Mammary epithelial cell (primary cell): ENCODE results near the gene BMPR2.

Experiments
- EZH2 ChIP-seq: IDR thresholded peaks from 2 replicates; pipeline ENCODE4 v1.6.1; 2012; ENCODE audit warnings: low read length, inconsistent platforms, borderline replicate concordance
- TF ChIP-seq, protein P1 (sequence below), 2 donors: IDR thresholded peaks in 1 of 2; conservative IDR thresholded peaks in 1 of 2; 2 replicates each; pipeline ENCODE4 v1.5.1; 2011 to 2012; ENCODE audit warnings: inconsistent platforms in 2 of 2, low read length in 2 of 2, mild to moderate bottlenecking in 2 of 2, control low read depth in 1 of 2, low read depth in 1 of 2; ENCODE audit not compliant: insufficient read depth in 1 of 2; ENCODE audit errors: extremely low read depth in 1 of 2

DNA sequence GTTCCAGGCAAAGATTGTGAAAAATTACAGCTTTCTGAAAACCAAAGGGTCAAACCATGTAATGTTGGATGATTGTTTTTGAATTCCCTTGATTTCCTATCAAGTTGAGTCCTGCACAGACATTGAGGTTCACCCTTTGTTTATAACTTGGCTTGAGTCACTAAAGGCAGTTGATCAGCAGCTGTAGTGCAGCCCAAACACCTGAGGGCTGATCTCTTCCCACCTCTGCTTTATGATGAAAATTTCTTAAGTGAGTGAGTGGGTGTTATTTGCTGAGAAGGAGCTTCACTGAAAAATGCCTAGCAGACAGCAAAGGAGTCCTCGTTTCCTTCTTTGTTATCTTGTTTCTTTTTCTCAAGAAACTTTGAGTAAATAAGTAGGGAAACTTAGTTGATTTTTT lies 31.9 kb upstream of the BMPR2 start:
- TF ChIP-seq, protein P1, sequence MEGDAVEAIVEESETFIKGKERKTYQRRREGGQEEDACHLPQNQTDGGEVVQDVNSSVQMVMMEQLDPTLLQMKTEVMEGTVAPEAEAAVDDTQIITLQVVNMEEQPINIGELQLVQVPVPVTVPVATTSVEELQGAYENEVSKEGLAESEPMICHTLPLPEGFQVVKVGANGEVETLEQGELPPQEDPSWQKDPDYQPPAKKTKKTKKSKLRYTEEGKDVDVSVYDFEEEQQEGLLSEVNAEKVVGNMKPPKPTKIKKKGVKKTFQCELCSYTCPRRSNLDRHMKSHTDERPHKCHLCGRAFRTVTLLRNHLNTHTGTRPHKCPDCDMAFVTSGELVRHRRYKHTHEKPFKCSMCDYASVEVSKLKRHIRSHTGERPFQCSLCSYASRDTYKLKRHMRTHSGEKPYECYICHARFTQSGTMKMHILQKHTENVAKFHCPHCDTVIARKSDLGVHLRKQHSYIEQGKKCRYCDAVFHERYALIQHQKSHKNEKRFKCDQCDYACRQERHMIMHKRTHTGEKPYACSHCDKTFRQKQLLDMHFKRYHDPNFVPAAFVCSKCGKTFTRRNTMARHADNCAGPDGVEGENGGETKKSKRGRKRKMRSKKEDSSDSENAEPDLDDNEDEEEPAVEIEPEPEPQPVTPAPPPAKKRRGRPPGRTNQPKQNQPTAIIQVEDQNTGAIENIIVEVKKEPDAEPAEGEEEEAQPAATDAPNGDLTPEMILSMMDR (conservative IDR thresholded peaks at IDR 0.05 in 1 of 2, IDR thresholded peaks at IDR 0.05 in 1 of 2; ENCODE audit: extremely low read depth in 1 of 2, insufficient read depth in 1 of 2, low read depth in 1 of 2, low read length in 2 of 2) = no peak
- TF ChIP-seq EZH2 = no peak
